CD14-positive monocyte (primary cell): ENCODE data around the gene NANOGP8. TPM values are rescaled to one million over a fixed set of nuclear protein-coding genes. Genes with fewer than 3 reads are reported as not detected.

ENCODE experiments used
- DNase-seq, 3 donors: peaks; one replicate each; pipeline ENCODE4 v3.0.0-alpha.2; 2011 to 2022
- H2AFZ ChIP-seq: 2 replicates; pipeline ENCODE4 v1.6.0; 2012; ENCODE audit warnings: mild to moderate bottlenecking, low read depth, low read length, inconsistent platforms; ENCODE audit not compliant: insufficient read depth, poor library complexity, severe bottlenecking
- H3K27ac ChIP-seq, 2 donors: 1 replicate in 1 of 2; 2 replicates in 1 of 2; pipeline ENCODE4 v1.5.1; 2012 to 2013; ENCODE audit warnings: low read length in 2 of 2, control low read depth in 1 of 2, inconsistent platforms in 1 of 2, low read depth in 1 of 2, mild to moderate bottlenecking in 1 of 2
- H3K27me3 ChIP-seq, 2 donors: one replicate each; pipeline versions ENCODE4 v1.6.0 to v1.6.1; 2011 to 2013; ENCODE audit warnings: low read length in 2 of 2; ENCODE audit not compliant: control insufficient read depth in 2 of 2, insufficient read depth in 2 of 2
- H3K36me3 ChIP-seq, 2 donors: replicated peaks in 1 of 2; 1 replicate in 1 of 2; 2 replicates in 1 of 2; pipeline versions ENCODE4 v1.5.1 to v1.6.1; 2012 to 2013; ENCODE audit warnings: low read length in 2 of 2, control low read depth in 1 of 2, inconsistent platforms in 1 of 2, mild to moderate bottlenecking in 1 of 2; ENCODE audit not compliant: insufficient read depth in 2 of 2, control insufficient read depth in 1 of 2
- H3K4me1 ChIP-seq, 2 donors: 1 replicate in 1 of 2; 2 replicates in 1 of 2; pipeline versions ENCODE4 v1.5.1 to v1.6.1; 2012 to 2013; ENCODE audit warnings: low read length in 2 of 2, control low read depth in 1 of 2, inconsistent platforms in 1 of 2, mild to moderate bottlenecking in 1 of 2, moderate library complexity in 1 of 2; ENCODE audit not compliant: insufficient read depth in 2 of 2, control insufficient read depth in 1 of 2
- H3K4me2 ChIP-seq: replicated peaks from 2 replicates; pipeline ENCODE3; 2012; ENCODE audit warnings: low read length, moderate library complexity, mild to moderate bottlenecking; ENCODE audit not compliant: poor library complexity, severe bottlenecking; ENCODE audit errors: extremely low read depth
- H3K4me3 ChIP-seq, 3 experiments: fragments of 200-600 bp in 1 of 3; sonication (generic) in 1 of 3; replicated peaks in 1 of 3; 1 replicate in 2 of 3; 2 replicates in 1 of 3; pipeline ENCODE4 v1.5.1; 2011 to 2013; ENCODE audit warnings: low read length in 3 of 3, mild to moderate bottlenecking in 3 of 3, control low read depth in 2 of 3, low read depth in 2 of 3, inconsistent platforms in 1 of 3, moderate library complexity in 1 of 3
- H3K79me2 ChIP-seq: 2 replicates; pipeline ENCODE4 v1.6.0; 2012; ENCODE audit warnings: mild to moderate bottlenecking, control low read depth, inconsistent platforms, low read length, moderate library complexity; ENCODE audit not compliant: insufficient read depth
- H3K9ac ChIP-seq: 2 replicates; pipeline ENCODE4 v1.6.0; 2017; ENCODE audit warnings: low read length, mild to moderate bottlenecking; ENCODE audit not compliant: insufficient read depth, poor library complexity, severe bottlenecking
- H3K9me3 ChIP-seq, 2 donors: replicated peaks in 1 of 2; 1 replicate in 1 of 2; 2 replicates in 1 of 2; pipeline versions ENCODE4 v1.5.1 to v1.6.1; 2012 to 2013; ENCODE audit warnings: low read length in 2 of 2, control low read depth in 1 of 2; ENCODE audit not compliant: control insufficient read depth in 1 of 2, insufficient read depth in 1 of 2
- H4K20me1 ChIP-seq: 2 replicates; pipeline ENCODE4 v1.6.0; 2012; ENCODE audit warnings: mild to moderate bottlenecking, low read length, control low read depth, moderate library complexity; ENCODE audit not compliant: insufficient read depth
- H3K27ac Mint-ChIP-seq, 7 donors: one replicate each; pipeline ENCODE4 v1.8.0; 2020; ENCODE audit warnings: mild to moderate bottlenecking in 7 of 7, mixed read lengths in 7 of 7, moderate library complexity in 6 of 7, inconsistent platforms in 2 of 7
- H3K27me3 Mint-ChIP-seq, 3 donors: one replicate each; pipeline ENCODE4 v1.8.0; 2021 to 2022; ENCODE audit warnings: low read depth in 3 of 3, mild to moderate bottlenecking in 3 of 3, mixed read lengths in 3 of 3, moderate library complexity in 3 of 3, inconsistent platforms in 1 of 3
- H3K36me3 Mint-ChIP-seq, 2 donors: one replicate each; pipeline ENCODE4 v1.8.0; 2020; ENCODE audit warnings: mixed read lengths in 2 of 2, inconsistent platforms in 1 of 2, mild to moderate bottlenecking in 1 of 2
- H3K4me1 Mint-ChIP-seq: one replicate; pipeline ENCODE4 v1.8.0; 2020; ENCODE audit warnings: mild to moderate bottlenecking, mixed read lengths
- H3K4me3 Mint-ChIP-seq, 2 donors: one replicate each; pipeline ENCODE4 v1.8.0; 2020; ENCODE audit warnings: mild to moderate bottlenecking in 2 of 2, mixed read lengths in 2 of 2, moderate library complexity in 1 of 2
- H3K9me3 Mint-ChIP-seq, 7 donors: one replicate each; pipeline ENCODE4 v1.8.0; 2020 to 2022; ENCODE audit warnings: mixed read lengths in 7 of 7, mild to moderate bottlenecking in 6 of 7, moderate library complexity in 6 of 7, inconsistent platforms in 2 of 7
- CTCF ChIP-seq: fragments of 200-600 bp; IDR thresholded peaks from one replicate; pipeline ENCODE4 v1.8.0; 2022; ENCODE audit warnings: antibody characterized with exemption, mild to moderate bottlenecking
- WGBS: methylation state at CpG from one replicate; pipeline ENCODE4 v1.1.5; 2013; ENCODE audit warnings: missing lambda C conversion rate; ENCODE audit not compliant: insufficient coverage; 5-methylcytosine and 5-hydroxymethylcytosine counted together
- intact Hi-C, 2 donors: fragments of 100-400 bp; cut with micrococcal nuclease; formaldehyde crosslinking; loops; one replicate each; pipeline versions ENCODE4 v1.15.0 to v1.15.1; 2023
- polyA plus RNA-seq, 3 donors: library from polyadenylated mRNA; depleted of rRNA in 1 of 3; unstranded in 2 of 3; stranded (reverse) in 1 of 3; fragments of 300-500 nt in 2 of 3; fragments of >200 nt in 1 of 3; fragmentation: Illumina TruSeq in 2 of 3; gene quantifications; 1 replicate in 2 of 3; 2 replicates in 1 of 3; pipeline ENCODE4 v1.2.3, GENCODE V29; 2012 to 2021

NANOGP8 gene
- polyA plus RNA-seq, 3 donors, result not detected

GRCh38 chr15:35117543-35118265 lies 32.6 kb upstream of the NANOGP8 start:
- Histone ChIP-seq H3K36me3 (no peaks in the 10 kb centered on the region), H3K27ac (no peak overlapping the region), H4K20me1 (no peaks in the 10 kb centered on the region), H3K9ac (no peak overlapping the region), H3K27me3 (no peaks in the 10 kb centered on the region), H3K79me2 (no peaks in the 10 kb centered on the region), H3K4me3 (no peak overlapping the region), H2AFZ (no peak overlapping the region), H3K4me2 (no peak overlapping the region), H3K4me1 (no peaks in the 10 kb centered on the region), H3K9me3 (peaks cover 0 to 7% of the 10 kb centered on the region in 2 donors)
- Mint-ChIP-seq H3K9me3 (peaks cover 6 to 12% (median 10%) of the 10 kb centered on the region in 7 donors), H3K4me1 (no peaks in the 10 kb centered on the region), H3K27me3 (peaks cover 0 to 2% (median 0%) of the 10 kb centered on the region in 3 donors), H3K4me3 (no peak overlapping the region), H3K36me3 (no peaks in the 10 kb centered on the region), H3K27ac (no peak overlapping the region)
- no peak for TF ChIP-seq CTCF
- WGBS, result no CpG with 5 or more reads among the region's 2 CpGs
- no peak for DNase-seq
- intact Hi-C loops, result no loop called here

- intact Hi-C loops, result no loop called here
- Histone ChIP-seq H2AFZ (no peak overlapping the region), H3K9me3 (no peaks in the 10 kb centered on the region), H3K79me2 (no peaks in the 10 kb centered on the region), H3K36me3 (no peaks in the 10 kb centered on the region), H3K4me1 (no peaks in the 10 kb centered on the region), H3K4me3 (no peak overlapping the region), H3K27me3 (no peaks in the 10 kb centered on the region), H3K27ac (no peak overlapping the region), H4K20me1 (no peaks in the 10 kb centered on the region), H3K4me2 (no peak overlapping the region), H3K9ac (no peak overlapping the region)
- no peak for DNase-seq
- TF ChIP-seq CTCF, result no peak
- H3K9me3 Mint-ChIP-seq, result peaks cover 0 to 10% (median 6%) of the 10 kb centered on the region in 7 donors
- H3K36me3 Mint-ChIP-seq, result no peaks in the 10 kb centered on the region
- no CpG with 5 or more reads among the region's 5 CpGs for WGBS
- peaks cover 0 to 1% (median 0%) of the 10 kb centered on the region in 3 donors for H3K27me3 Mint-ChIP-seq
- no peak overlapping the region for H3K27ac Mint-ChIP-seq
- no peak overlapping the region for H3K4me3 Mint-ChIP-seq
- H3K4me1 Mint-ChIP-seq, result no peaks in the 10 kb centered on the region
Observed at GRCh38 chr15:35115155-35115725, 30.1 kb upstream of the NANOGP8 start.
